ENCODE data around the gene ABCA12. TPM values are rescaled to one million over a fixed set of nuclear protein-coding genes. Genes with fewer than 3 reads are reported as not detected.

Gene ABCA12
- total and polyA plus RNA-seq, 2 donors (not counting 1 experiment from before 2014, with no cell fraction given): under 0.01 to 0.01 TPM

- Histone ChIP-seq H3K36me3 (ENCODE audit: control insufficient read depth, insufficient read depth, low read length) (no peaks in the 10 kb centered on the region), H3K9me3 (ENCODE audit: control insufficient read depth, insufficient read depth, low read depth, low read length) (no peaks in the 10 kb centered on the region), H2AFZ (ENCODE audit: low read length) (no peak overlapping the region), H3K79me2 (ENCODE audit: control insufficient read depth, insufficient read depth, low read length) (no peaks in the 10 kb centered on the region), H3K4me1 (ENCODE audit: control insufficient read depth, extremely low read depth, insufficient read depth, low read length) (no peaks in the 10 kb centered on the region), H3K4me3 (replicated peaks in 1 of 4; ENCODE audit: control extremely low read depth in 1 of 4, insufficient read depth in 1 of 4, low read depth in 3 of 4, low read length in 4 of 4) (no peak overlapping the region), H3K27me3 (ENCODE audit: control insufficient read depth, insufficient read depth, low read length) (no peaks in the 10 kb centered on the region), H3K4me2 (ENCODE audit: extremely low read depth, insufficient read depth, low read length) (no peak overlapping the region), H3K27ac (ENCODE audit: insufficient read depth, low read length) (no peak overlapping the region), H3K9ac (ENCODE audit: insufficient read depth, low read length) (no peak overlapping the region), H4K20me1 (ENCODE audit: control insufficient read depth, extremely low read depth, insufficient read depth, low read length) (no peaks in the 10 kb centered on the region)
- no peak for DNase-seq (ENCODE audit: low read depth in 2 of 2)
- no peak for TF ChIP-seq CTCF (conservative IDR thresholded peaks at IDR 0.05 in 1 of 2, IDR thresholded peaks at IDR 0.05 in 1 of 2; ENCODE audit: low read depth in 1 of 2, low read length in 2 of 2)
- no peak for TF ChIP-seq EZH2 (IDR thresholded peaks at IDR 0.05; ENCODE audit: low read length, missing control alignments)
Observed at GRCh38 chr2:214946949-214947348, 191.5 kb downstream of the ABCA12 start.

- no peaks in the 10 kb centered on the region for H3K9me3 ChIP-seq (ENCODE audit: control insufficient read depth, insufficient read depth, low read depth, low read length)
- no peaks in the 10 kb centered on the region for H4K20me1 ChIP-seq (ENCODE audit: control insufficient read depth, extremely low read depth, insufficient read depth, low read length)
- no peak overlapping the region for H2AFZ ChIP-seq (ENCODE audit: low read length)
- no peaks in the 10 kb centered on the region for H3K79me2 ChIP-seq (ENCODE audit: control insufficient read depth, insufficient read depth, low read length)
- TF ChIP-seq CTCF (conservative IDR thresholded peaks at IDR 0.05 in 1 of 2, IDR thresholded peaks at IDR 0.05 in 1 of 2; ENCODE audit: low read depth in 1 of 2, low read length in 2 of 2): no peak
- TF ChIP-seq EZH2 (IDR thresholded peaks at IDR 0.05; ENCODE audit: low read length, missing control alignments): no peak
- H3K36me3 ChIP-seq (ENCODE audit: control insufficient read depth, insufficient read depth, low read length): no peaks in the 10 kb centered on the region
- H3K4me3 ChIP-seq (replicated peaks in 1 of 4; ENCODE audit: control extremely low read depth in 1 of 4, insufficient read depth in 1 of 4, low read depth in 3 of 4, low read length in 4 of 4): no peak overlapping the region
- no peaks in the 10 kb centered on the region for H3K27me3 ChIP-seq (ENCODE audit: control insufficient read depth, insufficient read depth, low read length)
- peak in 1 of 2 donors; percentile 29 for DNase-seq (ENCODE audit: low read depth in 2 of 2)
- no peak overlapping the region for H3K27ac ChIP-seq (ENCODE audit: insufficient read depth, low read length)
- H3K9ac ChIP-seq (ENCODE audit: insufficient read depth, low read length): no peak overlapping the region
- no peaks in the 10 kb centered on the region for H3K4me1 ChIP-seq (ENCODE audit: control insufficient read depth, extremely low read depth, insufficient read depth, low read length)
- no peak overlapping the region for H3K4me2 ChIP-seq (ENCODE audit: extremely low read depth, insufficient read depth, low read length)
Observed at GRCh38 chr2:214934006-214934405, 204.4 kb downstream of the ABCA12 start.

- no peaks in the 10 kb centered on the region for H3K9me3 ChIP-seq (ENCODE audit: control insufficient read depth, insufficient read depth, low read depth, low read length)
- no peak overlapping the region for H3K27ac ChIP-seq (ENCODE audit: insufficient read depth, low read length)
- H2AFZ ChIP-seq (ENCODE audit: low read length): no peak overlapping the region
- H4K20me1 ChIP-seq (ENCODE audit: control insufficient read depth, extremely low read depth, insufficient read depth, low read length): no peaks in the 10 kb centered on the region
- H3K4me1 ChIP-seq (ENCODE audit: control insufficient read depth, extremely low read depth, insufficient read depth, low read length): no peaks in the 10 kb centered on the region
- H3K9ac ChIP-seq (ENCODE audit: insufficient read depth, low read length): no peak overlapping the region
- H3K4me3 ChIP-seq (replicated peaks in 1 of 4; ENCODE audit: control extremely low read depth in 1 of 4, insufficient read depth in 1 of 4, low read depth in 3 of 4, low read length in 4 of 4): no peak overlapping the region
- no peak for TF ChIP-seq EZH2 (IDR thresholded peaks at IDR 0.05; ENCODE audit: low read length, missing control alignments)
- TF ChIP-seq CTCF (conservative IDR thresholded peaks at IDR 0.05 in 1 of 2, IDR thresholded peaks at IDR 0.05 in 1 of 2; ENCODE audit: low read depth in 1 of 2, low read length in 2 of 2): no peak
- no peaks in the 10 kb centered on the region for H3K27me3 ChIP-seq (ENCODE audit: control insufficient read depth, insufficient read depth, low read length)
- no peak for DNase-seq (ENCODE audit: low read depth in 2 of 2)
- H3K36me3 ChIP-seq (ENCODE audit: control insufficient read depth, insufficient read depth, low read length): no peaks in the 10 kb centered on the region
- H3K4me2 ChIP-seq (ENCODE audit: extremely low read depth, insufficient read depth, low read length): no peak overlapping the region
- no peaks in the 10 kb centered on the region for H3K79me2 ChIP-seq (ENCODE audit: control insufficient read depth, insufficient read depth, low read length)
Observed at GRCh38 chr2:214904634-214905033, 233.8 kb downstream of the ABCA12 start.
